C4-2B (cell line): Measurements from ENCODE around the gene TM9SF4.

ENCODE experiments used
- CTCF ChIP-seq: fragments of 450-650 bp; conservative IDR thresholded peaks from 2 replicates; pipeline ENCODE4 v1.5.1; 2017; ENCODE audit warnings: mild to moderate bottlenecking
- ZFX ChIP-seq: fragments of 450-650 bp; IDR thresholded peaks from 2 replicates; pipeline ENCODE4 v1.6.1; 2017

GRCh38 chr20:32139947-32140346 lies 30.4 kb downstream of the TM9SF4 start:
- TF ChIP-seq CTCF, result no peak
- TF ChIP-seq ZFX, result no peak
